ENCODE results near the gene GBA2. TPM values are rescaled to one million over a fixed set of nuclear protein-coding genes. Genes with fewer than 3 reads are reported as not detected.

The GBA2 gene
- total and polyA plus RNA-seq, 2 experiments from 2014 or later = 20.3 to 27.6 TPM

- peak overlapping the region; percentile 94 for H3K9ac ChIP-seq
- H3K4me3 ChIP-seq = peak overlapping the region; percentile 98
- H3K4me2 ChIP-seq (ENCODE audit: unreplicated experiment) = peak overlapping the region; percentile 89
- H3K4me1 ChIP-seq (ENCODE audit: insufficient read depth) = peaks cover 47% of the 10 kb centered on the region
- WGBS, 2 experiments (ENCODE audit: low coverage in 1 of 2, low lambda C conversion rate in 2 of 2, missing lambda C conversion rate in 2 of 2) = 1 to 2% methylated on average over 26 to 59 of the region's 61 CpGs
- peaks cover 48% of the 10 kb centered on the region for H3K79me2 ChIP-seq (ENCODE audit: insufficient read depth)
- H3F3A ChIP-seq (ENCODE audit: insufficient read depth) = peaks cover 72% of the 10 kb centered on the region
- TF ChIP-seq EZH2 (IDR thresholded peaks at IDR 0.05; ENCODE audit: insufficient read depth, poor library complexity, severe bottlenecking) (no peak), EZH2phosphoT487 (IDR thresholded peaks at IDR 0.05; ENCODE audit: insufficient read depth, low read depth) (no peak)
- peak overlapping the region; percentile 89 for H3K27ac ChIP-seq
- peaks cover 19% of the 10 kb centered on the region for H3K36me3 ChIP-seq (ENCODE audit: low read depth)
- peak overlapping the region; percentile 44 for H2AFZ ChIP-seq
- DNase-seq = peak; percentile 86
- no peaks in the 10 kb centered on the region for H3K27me3 ChIP-seq (replicated peaks; ENCODE audit: insufficient read depth)
- H3K9me2 ChIP-seq (ENCODE audit: insufficient read depth) = no peaks in the 10 kb centered on the region
- no peaks in the 10 kb centered on the region for H3K9me3 ChIP-seq (ENCODE audit: low read depth)
- in situ Hi-C loops (cut with MboI) = no loop called here
- peaks cover 25% of the 10 kb centered on the region for H4K20me1 ChIP-seq (ENCODE audit: insufficient read depth)
Observed at GRCh38 chr9:35690614-35691333, 58.3 kb downstream of the GBA2 start.

DNA sequence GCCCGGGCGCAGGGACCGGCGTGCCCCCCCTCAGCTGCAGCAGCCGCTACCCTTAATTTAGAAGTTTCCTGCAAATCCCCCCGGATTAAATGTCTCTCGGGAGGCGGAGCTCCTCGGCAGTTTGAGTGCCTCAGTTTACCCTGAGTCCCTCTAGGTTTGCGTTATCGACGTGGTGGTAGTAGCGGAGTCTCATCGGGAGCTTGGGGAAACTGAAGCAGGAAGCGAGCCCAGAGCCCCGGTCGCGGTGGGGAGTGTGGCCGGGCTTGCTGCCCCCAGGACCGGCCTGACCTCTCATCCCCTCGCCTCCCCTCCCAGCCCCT is 58.8 kb downstream of the GBA2 start:
- 0 to 1% methylated on average over 15 to 18 of the region's 21 CpGs for WGBS, 2 experiments (ENCODE audit: low coverage in 1 of 2, low lambda C conversion rate in 2 of 2, missing lambda C conversion rate in 2 of 2)
- peak overlapping the region; percentile 15; the same call in 1 of the 2 replicates for H2AFZ ChIP-seq
- in situ Hi-C loops (cut with MboI) = no loop called here
- TF ChIP-seq EZH2 (IDR thresholded peaks at IDR 0.05; ENCODE audit: insufficient read depth, poor library complexity, severe bottlenecking) (no peak), EZH2phosphoT487 (IDR thresholded peaks at IDR 0.05; ENCODE audit: insufficient read depth, low read depth) (no peak)
- H3K79me2 ChIP-seq (ENCODE audit: insufficient read depth) = peaks cover 53% of the 10 kb centered on the region
- peak; percentile 76 for DNase-seq
- H3K4me3 ChIP-seq = peak overlapping the region; percentile 98
- H3K27me3 ChIP-seq (replicated peaks; ENCODE audit: insufficient read depth) = no peaks in the 10 kb centered on the region
- peak overlapping the region; percentile 89 for H3K27ac ChIP-seq
- no peaks in the 10 kb centered on the region for H3K9me3 ChIP-seq (ENCODE audit: low read depth)
- peaks cover 73% of the 10 kb centered on the region for H3F3A ChIP-seq (ENCODE audit: insufficient read depth)
- peaks cover 46% of the 10 kb centered on the region for H3K4me1 ChIP-seq (ENCODE audit: insufficient read depth)
- peaks cover 30% of the 10 kb centered on the region for H4K20me1 ChIP-seq (ENCODE audit: insufficient read depth)
- peaks cover 22% of the 10 kb centered on the region for H3K36me3 ChIP-seq (ENCODE audit: low read depth)
- peak overlapping the region; percentile 89 for H3K4me2 ChIP-seq (ENCODE audit: unreplicated experiment)
- H3K9ac ChIP-seq = peak overlapping the region; percentile 94
- no peaks in the 10 kb centered on the region for H3K9me2 ChIP-seq (ENCODE audit: insufficient read depth)

DNA sequence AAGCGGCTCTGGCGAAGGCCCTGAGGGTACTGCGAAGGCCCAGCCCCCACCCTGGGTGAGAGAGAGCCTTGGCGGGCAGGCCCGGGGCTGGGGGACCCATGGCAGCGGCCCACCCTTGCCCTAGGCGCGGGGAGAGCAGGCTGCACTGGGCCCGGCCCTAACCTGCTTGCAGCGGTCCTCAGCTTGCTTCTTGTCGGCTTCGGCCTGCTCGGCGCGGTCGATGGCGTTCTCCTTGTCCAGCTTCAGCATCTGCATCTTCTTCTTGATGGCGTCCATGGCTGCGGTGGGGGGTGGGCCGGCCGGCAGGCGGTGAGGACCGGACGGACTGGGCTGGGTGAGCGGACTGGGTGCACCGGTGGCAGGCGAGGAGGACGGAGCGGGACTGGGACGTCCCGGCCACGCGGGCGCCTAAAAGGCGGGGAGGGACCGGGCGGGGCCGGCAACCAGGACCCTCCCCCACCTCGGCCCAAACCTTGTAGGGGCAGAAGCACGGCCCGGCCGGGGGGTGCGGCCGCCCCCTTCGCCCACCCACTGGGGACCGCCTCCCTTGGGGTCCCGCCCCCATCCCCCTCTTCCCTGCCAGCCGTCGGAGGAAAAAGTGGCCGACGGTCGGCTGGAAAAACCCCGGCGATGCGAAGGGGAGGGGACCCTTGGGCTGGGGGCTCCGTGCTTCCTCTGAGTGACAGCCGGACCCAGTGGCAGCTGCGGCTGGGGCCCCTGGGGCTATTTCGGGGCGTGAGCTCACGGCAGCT is 59.3 kb downstream of the GBA2 start, which contains the start of gene TPM2:
Gene TPM2, minus strand, starts transcription at position 384 of the 752 bp plus-strand sequence. Its CDS starts 108 bp downstream, at position 276.
- Histone ChIP-seq H3K4me2 (ENCODE audit: unreplicated experiment) (peak within 1 kb of the TSS; percentile 89), H3K4me3 (peak within 1 kb of the TSS; percentile 98), H2AFZ (peak within 1 kb of the TSS; percentile 44), H3K79me2 (ENCODE audit: insufficient read depth) (peaks cover 59% of the 10 kb centered on the region), H3K4me1 (ENCODE audit: insufficient read depth) (peaks cover 40% of the 10 kb centered on the region), H3K9me2 (ENCODE audit: insufficient read depth) (no peaks in the 10 kb centered on the region), H3F3A (ENCODE audit: insufficient read depth) (peaks cover 73% of the 10 kb centered on the region), H4K20me1 (ENCODE audit: insufficient read depth) (peaks cover 36% of the 10 kb centered on the region), H3K27me3 (replicated peaks; ENCODE audit: insufficient read depth) (no peaks in the 10 kb centered on the region), H3K9ac (peak within 1 kb of the TSS; percentile 94), H3K36me3 (ENCODE audit: low read depth) (peaks cover 22% of the 10 kb centered on the region), H3K27ac (peak within 1 kb of the TSS; percentile 89), H3K9me3 (ENCODE audit: low read depth) (no peaks in the 10 kb centered on the region)
- no peak for TF ChIP-seq EZH2 (IDR thresholded peaks at IDR 0.05; ENCODE audit: insufficient read depth, poor library complexity, severe bottlenecking)
- no peak for TF ChIP-seq EZH2phosphoT487 (IDR thresholded peaks at IDR 0.05; ENCODE audit: insufficient read depth, low read depth)
- 1 to 2% methylated on average over 29 to 44 of the region's 61 CpGs for WGBS, 2 experiments (ENCODE audit: low coverage in 1 of 2, low lambda C conversion rate in 2 of 2, missing lambda C conversion rate in 2 of 2)
- in situ Hi-C loops (cut with MboI) = no loop called here
- peak; percentile 90 for DNase-seq

DNA sequence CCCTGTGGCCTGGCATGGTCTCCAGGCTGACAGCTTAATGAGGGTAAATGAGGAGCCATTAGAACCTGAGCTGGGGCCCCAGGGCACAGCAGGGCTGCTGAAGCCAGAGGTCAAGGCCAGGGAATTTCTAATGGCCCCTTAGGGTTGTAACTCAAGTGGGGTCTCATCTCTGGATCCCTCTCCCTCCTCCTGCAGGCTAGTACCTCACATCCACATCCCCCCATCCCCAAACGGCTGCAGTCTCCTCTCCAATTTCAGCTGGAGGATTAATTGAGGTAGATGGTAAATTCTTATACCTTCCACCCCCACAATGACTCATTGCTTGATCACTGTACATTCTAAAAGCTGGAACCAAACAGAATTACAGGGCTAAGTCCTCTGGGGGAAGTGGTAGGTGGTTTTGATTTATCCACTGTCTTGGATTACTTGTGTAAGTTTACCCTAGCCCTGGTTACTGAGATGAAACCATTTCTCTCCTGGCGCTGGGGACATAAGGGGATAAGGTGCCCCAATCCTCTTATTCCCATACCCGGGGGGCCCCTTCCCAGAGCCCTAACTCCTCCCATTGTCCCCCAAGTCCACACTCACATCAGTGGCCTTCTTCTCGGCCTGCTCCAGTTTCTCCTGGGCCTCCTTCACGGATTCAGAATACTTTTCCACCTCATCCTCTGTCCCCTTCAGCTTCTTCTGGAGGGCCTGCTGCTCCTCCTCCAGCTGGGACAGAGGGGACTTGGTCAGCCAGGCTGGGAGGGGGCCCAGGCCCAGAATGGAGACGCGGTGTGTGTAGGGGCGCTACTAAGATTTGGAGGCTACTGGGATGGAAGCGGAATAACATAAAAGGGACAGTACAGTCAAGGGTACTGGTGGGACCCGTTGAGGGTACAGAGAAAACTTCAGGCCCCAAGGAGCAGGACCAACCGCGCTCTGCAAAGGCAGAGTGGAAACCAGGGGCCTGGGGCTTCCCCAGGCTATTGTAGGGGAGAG is 60.2 kb downstream of the GBA2 start:
- Histone ChIP-seq H3K4me3 (peak overlapping the region; percentile 98), H3K27me3 (replicated peaks; ENCODE audit: insufficient read depth) (no peaks in the 10 kb centered on the region), H3K9me3 (ENCODE audit: low read depth) (no peaks in the 10 kb centered on the region), H3K4me1 (ENCODE audit: insufficient read depth) (peaks cover 37% of the 10 kb centered on the region), H3F3A (ENCODE audit: insufficient read depth) (peaks cover 75% of the 10 kb centered on the region), H3K4me2 (ENCODE audit: unreplicated experiment) (peak overlapping the region; percentile 89), H3K27ac (peak overlapping the region; percentile 89), H3K79me2 (ENCODE audit: insufficient read depth) (peaks cover 66% of the 10 kb centered on the region), H2AFZ (no peak overlapping the region), H4K20me1 (ENCODE audit: insufficient read depth) (peaks cover 43% of the 10 kb centered on the region), H3K9me2 (ENCODE audit: insufficient read depth) (no peaks in the 10 kb centered on the region), H3K36me3 (ENCODE audit: low read depth) (peaks cover 29% of the 10 kb centered on the region), H3K9ac (peak overlapping the region; percentile 94)
- peak; percentile 91 for DNase-seq
- in situ Hi-C loops (cut with MboI) = no loop called here
- WGBS, 2 experiments (ENCODE audit: low coverage in 1 of 2, low lambda C conversion rate in 2 of 2, missing lambda C conversion rate in 2 of 2) = 25 to 26% methylated on average over 12 of the region's 12 CpGs
- TF ChIP-seq EZH2phosphoT487 (IDR thresholded peaks at IDR 0.05; ENCODE audit: insufficient read depth, low read depth) (no peak), EZH2 (IDR thresholded peaks at IDR 0.05; ENCODE audit: insufficient read depth, poor library complexity, severe bottlenecking) (no peak)

Measured in GM23248 (cell line).